Measurements from ENCODE around the gene ASAH2. TPM values are rescaled to one million over a fixed set of nuclear protein-coding genes. Genes with fewer than 3 reads are reported as not detected.
"Not testable (repeated sequence)": the region's sequence is repeated elsewhere in the genome, so short reads cannot be mapped to it uniquely, and the experiment has no call there.

ASAH2 gene
- polyA plus RNA-seq, 1 donor, result 1.8 TPM

DNA sequence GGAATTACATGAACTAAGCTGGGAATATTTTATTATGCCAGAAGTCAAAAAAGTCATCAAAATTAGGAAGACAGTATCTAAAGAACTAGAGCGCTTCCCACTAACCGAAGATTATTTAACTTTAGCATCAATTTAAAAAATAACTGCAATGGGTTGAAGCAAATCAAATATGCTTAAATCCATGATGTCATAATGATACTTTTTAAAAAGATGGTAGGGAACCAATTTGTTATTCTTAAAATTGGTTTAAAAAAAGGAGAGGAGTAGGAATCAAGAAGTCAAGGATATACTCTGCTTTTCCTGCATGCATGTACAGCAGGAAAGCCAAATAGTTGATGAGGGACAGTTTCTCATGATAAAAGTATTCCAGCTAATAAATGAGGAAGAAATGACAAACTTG, 3.2 kb upstream of the ASAH2 start:
- no peak for DNase-seq (ENCODE audit: low read depth)

DNA sequence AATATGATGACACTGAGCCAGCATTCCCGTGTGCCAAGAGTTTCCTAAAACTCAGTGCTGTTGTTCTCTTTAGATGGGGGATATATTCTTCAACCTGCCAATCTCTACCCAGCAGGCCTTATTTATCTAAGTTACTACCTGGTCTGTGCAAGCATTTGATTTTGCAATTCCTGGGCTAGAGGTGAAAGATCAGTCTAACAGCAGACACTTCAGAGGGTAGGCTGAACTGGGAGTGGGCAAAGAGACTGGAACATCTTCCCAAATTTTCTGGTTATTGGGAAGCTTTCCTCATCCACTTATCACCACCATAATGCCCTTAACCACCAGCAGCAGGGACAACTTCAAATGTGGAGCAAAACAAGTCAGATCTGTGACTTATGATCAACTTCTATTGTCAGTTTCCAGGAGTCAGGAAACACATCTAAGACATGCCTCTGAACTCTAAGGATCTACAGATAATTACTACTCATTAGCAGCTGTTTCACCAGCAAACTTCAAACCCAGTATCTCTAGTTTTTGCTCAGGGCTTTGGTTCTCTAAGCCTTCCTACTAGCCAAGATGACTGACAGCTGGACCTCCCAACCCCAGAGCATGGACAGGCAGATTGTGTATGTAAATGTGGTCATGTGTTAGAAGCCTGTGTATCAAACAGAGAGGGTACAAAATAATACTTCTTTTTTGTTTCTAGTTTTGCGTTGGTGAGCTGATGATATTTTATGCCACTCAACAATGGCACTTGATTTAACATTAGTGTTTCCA, 1.0 kb downstream of the ASAH2 start:
- DNase-seq (ENCODE audit: low read depth), result no peak

DNA sequence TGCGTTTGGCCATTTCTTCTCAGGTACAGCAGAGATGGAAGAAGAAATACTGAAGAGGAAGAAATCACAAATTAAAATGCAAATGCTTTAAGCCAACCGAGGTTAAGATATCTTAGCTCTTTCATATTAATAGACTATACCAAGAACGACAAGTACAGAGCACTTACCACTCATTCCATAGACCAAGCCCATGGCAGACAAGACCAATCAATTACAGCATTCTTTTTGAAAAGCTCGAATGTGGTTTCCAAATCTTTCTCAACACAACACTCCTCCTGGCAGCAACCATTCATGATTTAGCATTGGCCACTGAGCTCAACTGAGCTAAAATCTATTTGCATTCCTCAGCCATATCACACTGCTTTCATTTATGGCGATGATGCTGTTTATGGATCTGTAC, 2.7 kb downstream of the ASAH2 start:
- no peak for DNase-seq (ENCODE audit: low read depth)

DNA sequence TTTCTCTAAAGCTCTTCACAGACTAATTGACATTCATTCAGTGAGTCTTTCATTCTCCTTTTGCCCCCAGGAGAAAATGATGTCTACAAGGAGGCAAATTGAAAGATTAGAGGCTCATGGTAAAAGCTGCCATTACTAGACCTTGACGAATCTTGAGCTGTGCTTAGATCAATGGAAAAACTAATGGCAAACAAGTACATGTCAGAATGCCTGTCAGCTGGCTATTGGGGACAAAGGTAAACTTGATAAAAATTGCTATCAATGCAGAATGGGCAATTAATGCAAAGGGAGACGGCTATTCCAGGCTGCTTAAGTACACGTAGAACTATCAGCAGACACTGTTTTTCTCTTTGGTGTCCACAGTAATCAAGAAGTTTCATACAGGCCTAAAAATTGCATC, 3.3 kb downstream of the ASAH2 start:
- DNase-seq (ENCODE audit: low read depth), result no peak

DNA sequence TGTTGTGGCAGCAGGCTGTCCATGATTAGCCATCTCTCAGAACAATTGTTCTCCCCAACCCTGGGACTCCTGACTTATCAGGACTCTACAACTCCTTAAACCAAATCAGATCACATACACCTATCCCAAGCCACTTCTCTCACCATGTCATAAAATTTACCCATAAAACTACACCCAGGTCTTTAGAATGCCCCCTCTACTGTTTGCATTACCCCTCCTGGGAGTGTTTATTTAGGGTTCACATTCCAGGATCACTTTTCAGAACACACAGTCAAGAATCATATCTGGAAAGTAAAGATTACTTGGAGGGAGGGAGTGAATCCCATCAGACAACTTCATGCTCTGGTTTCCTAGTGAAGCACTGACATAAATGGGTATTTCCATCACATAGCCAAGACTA, 7.1 kb downstream of the ASAH2 start:
- DNase-seq (ENCODE audit: low read depth), result no peak

DNA sequence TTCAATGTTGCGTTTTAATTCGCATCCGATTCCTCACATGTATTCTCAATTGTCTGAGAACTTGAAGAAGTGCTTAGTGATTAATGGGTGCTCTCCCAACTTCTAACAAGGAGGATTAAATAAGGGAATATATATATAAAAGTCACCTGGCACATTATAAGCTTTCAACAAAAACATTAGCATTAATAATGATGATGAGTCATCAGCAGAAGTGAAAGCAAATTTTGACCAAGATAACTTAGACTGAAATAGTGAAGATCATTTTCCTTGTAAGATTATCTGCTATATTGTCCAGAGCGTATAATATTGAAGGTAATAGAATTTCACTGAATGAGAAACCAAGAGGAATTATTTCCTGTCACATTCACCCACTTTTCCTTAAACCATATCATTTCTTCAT, 8.5 kb downstream of the ASAH2 start:
- no peak for DNase-seq (ENCODE audit: low read depth)

DNA sequence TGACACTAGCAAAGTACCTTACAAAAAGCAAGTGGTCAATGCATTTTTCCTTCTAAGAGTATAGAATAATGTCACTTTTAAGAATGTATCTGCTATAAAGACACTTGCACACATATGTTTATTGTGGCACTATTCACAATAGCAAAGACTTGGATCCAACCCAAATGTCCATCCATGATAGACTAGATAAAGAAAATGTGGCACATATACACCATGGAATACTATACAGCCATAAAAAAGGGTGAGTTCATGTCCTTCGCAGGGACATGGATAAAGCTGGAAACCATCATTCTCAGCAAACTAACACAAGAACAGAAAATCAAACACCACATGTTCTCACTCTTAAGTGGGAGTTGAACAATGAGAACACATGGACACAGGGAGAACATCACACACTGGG, 9.8 kb downstream of the ASAH2 start:
- DNase-seq (ENCODE audit: low read depth), result not testable (repeated sequence)

DNA sequence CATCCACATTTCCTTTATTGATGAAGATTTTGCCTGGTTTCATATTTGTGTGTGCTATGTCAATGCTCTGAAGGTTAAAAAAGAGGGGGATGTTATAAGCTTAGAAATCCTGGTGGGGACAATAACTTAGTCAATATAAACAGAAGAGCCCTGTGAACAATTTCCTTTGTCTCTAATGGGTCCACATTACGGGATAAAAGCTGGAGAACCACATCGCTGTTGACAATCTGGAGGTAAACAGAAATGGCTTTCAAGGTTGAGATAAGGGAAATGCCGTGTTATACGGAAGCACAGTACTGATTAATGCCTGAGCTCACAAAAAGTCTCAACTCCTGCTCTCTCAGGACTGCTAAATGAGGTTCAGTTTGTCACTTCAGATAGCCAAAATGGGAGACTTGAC, 16.8 kb downstream of the ASAH2 start:
- no peak for DNase-seq (ENCODE audit: low read depth)

DNA sequence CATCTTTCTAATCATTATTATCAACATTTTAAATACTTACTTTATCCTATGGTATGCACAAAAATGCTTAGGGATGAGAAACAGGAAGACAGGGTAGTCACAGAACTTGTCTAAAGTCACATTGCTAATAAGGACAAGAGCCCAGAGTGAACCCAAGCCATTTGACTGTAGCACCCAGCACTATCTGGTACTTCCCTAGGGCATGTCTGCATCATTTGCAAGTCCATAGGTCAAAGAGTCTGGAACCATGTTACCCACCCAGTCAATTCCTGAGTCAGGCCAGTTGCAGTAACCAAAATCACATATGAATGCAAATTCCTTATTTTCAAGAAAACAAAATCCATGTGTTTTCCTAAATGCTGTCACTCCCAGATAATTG, 19.1 kb downstream of the ASAH2 start:
- no peak for DNase-seq (ENCODE audit: low read depth)

DNA sequence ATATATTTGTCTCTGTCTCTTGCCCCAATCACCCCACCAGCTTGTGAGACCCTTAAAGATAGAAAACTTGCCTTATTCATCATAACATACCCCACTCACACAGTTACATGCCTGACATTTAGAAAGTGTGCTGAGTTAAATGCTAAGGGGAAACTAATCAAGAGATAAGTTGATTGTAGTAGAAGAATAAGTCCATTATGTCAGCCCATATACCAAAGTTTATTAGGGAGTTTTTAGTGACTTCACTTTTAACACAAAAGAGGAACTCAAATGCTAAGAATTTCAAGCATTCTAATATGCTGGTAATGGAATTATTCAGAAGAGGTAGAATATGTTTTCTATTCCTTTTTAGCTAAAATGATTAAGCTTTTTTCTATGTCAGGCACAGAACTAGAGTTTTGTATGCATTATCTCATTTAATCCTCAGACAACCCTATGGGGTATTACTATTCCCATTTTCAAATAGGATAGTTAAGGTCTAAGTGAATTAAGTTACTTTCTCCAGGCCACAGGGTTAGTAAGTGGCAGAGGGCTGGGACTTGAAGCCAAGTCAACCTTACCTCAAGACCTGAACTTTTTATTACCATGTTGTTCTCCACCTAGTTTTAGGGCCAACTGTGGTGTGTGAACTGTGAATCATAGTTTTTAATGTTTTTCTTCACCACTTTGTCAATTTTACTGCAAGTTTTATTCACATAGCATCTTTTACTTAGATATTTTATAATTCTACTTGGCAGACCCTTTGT, 19.6 kb downstream of the ASAH2 start:
- no peak for DNase-seq (ENCODE audit: low read depth)

DNA sequence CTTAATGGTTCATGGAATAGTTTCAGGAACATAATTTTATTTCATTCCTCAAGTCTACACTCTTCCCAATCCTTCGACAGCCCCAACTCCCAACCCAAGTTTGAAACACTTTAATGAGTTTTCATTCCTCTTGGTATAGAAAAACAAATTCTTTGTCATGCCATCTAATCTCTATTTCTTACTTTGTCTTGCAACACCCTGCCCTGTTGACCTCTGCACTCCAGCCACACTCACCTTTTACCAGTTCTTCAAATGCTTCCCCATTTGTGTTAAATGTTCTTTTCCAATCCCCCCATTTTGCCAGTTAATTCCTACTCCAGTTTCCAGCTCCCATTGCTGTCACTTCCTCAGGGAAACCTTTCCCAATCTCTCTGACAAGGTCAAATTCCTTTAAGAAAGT, 21.9 kb downstream of the ASAH2 start:
- no peak for DNase-seq (ENCODE audit: low read depth)

DNA sequence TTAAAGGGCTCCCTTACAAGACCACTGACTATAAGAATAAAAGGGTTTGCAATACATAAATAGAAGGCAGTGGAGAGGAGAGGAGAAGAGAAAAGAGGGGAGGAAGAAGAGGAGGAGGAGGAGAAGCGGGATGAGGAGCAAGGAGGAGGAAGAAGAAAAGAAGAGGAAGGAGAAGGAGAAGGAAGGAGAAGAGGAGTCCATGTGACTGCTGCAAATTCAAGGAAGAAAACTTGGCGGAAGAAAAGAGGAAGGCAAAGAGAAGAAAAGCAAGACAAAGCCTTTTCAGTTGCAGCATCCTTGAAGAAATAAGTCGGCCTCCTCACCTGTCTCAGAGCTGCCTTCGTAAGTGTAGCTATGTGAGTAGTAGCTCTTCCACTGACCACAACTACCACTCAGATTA, 22.6 kb downstream of the ASAH2 start:
- no peak for DNase-seq (ENCODE audit: low read depth)

DNA sequence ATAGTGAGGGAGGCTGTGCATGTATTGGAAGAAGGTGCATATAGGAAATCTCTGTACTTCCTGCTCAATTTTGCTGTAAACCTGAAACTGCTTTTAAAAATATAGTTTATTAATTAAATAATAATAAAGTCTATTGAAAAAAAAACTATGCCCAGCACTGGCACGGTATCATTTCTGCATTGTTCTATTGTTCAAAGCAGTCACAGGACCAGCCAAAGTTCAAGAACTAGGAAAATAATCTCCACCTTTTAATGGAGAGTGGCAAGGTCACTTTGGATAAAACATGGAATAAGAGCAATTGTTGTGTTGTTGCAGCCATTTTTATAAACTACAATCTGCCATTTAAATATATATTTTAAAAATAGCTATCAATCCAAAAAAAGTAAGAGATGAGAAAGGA, 24.7 kb downstream of the ASAH2 start:
- no peak for DNase-seq (ENCODE audit: low read depth)

DNA sequence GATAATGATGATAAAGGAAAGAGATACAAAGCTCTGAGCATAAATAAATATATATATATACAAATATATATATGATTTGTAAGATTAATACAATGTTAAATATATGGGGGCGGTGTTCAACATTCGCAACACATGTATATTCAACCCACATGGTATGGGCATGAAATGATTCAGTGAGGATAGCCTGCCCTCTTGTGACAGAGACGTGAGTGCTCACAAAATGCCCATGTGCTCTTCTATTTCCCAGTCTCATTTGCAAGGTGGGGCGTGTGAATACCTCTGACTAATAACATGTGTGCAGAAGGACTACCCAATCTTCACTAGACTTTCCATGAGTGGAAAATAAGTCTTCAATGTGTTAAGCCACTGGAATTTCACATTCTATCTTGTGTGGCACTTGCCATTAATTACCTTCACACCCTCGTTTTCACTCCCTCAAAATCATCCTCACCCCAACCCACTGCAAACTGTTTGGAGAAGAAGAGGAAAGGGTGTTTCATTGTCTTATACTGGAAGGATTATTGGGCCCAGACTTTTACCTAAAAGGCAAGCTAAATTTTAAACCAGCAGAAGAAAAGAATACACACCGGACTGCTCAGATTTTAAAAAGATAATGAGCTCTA, 26.9 kb downstream of the ASAH2 start:
- DNase-seq (ENCODE audit: low read depth), result no peak

DNA sequence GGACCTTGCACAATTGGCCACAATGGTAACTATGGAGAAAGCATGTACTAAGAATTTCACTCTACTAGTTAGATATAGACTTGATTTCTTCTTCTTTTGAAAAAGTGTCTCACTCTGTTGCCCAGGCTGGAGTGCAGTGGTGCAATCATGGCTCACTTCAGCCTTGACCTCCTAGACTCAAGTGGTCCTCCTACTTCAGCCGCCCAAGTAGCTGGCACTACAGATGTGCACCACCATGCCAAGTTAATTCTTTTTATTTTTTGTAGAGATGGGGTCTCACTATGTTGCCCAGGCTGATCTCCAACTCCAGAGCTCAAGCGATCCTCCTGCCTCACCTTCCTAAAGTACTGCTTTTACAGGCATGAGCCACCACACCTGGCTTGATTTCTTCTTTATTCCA, 29.1 kb downstream of the ASAH2 start:
- no peak for DNase-seq (ENCODE audit: low read depth)

DNA sequence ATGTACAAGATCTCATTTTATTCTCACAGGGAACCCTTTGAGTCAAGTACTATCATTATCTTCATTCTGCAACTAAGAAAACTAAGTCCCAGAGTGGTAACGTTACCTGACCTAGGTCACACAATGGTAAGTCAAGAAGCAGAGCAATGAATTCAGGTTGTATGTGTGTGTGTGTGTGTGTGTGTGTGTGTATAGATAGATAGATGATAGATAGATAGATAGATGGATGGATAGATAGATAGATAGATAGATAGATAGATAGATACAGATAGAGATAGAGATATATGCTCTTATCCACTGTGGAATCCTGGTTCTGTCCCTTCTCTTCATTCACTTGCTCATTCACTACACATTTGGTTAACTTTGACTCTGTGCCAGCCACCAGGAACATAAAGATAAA, 29.8 kb downstream of the ASAH2 start:
- no peak for DNase-seq (ENCODE audit: low read depth)

DNA sequence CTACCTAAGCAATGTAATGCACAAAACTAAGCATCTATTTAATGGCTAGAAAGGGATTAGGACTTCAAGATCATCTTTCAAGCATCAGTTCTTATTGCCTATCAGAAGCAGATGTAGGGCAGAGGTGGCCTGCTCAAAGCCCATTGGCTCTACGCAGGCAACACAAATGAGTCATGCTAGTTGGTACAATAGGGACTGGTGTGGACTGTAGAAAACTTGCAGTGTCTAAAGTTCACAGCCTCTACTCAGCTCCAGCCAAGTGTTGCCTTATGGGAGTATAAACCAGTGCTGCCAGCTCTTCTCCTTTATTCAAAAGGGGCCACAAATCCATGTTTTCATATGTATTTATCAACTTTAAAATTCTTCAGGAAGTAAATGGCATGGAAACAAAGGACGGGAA, 31.7 kb downstream of the ASAH2 start:
- no peak for DNase-seq (ENCODE audit: low read depth)

DNA sequence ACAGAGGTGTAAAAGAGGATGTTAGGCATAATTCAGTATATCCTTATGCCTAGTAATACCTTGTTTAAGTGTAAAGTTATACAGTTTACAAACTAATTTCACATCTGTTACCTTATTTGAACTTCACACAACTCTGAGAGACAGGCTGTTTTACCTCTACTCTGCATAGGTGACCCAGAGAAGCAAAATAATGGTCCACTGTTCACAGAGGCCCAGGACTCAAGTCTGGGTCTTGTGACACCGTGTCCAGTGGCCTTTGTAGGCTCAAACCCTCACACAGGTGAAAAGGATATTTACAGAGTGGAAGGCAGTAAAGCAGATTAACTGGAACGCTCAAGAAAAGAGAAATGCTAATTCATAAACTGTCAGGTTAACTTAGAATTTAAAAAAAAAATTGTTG, 32.1 kb downstream of the ASAH2 start:
- DNase-seq (ENCODE audit: low read depth), result no peak

DNA sequence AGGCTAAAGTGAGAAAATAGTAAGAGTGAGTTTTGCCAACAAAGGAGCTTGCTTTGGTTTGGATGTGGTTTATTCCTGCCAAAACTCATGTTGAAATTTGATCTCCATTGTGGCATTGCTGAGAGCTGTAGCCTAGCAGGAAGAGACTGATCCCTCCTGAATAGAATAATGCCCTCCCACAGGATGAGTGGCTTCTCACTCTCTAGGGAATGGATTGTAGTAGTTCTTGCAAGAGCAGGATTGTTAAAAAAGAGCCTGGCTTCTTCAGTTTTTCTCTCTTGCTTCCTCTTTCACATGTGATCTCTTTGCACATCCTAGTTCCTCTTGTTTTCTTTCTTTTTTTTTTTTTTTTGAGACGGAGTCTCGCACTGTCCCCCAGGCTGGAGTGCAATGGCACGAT, 34.4 kb downstream of the ASAH2 start:
- DNase-seq (ENCODE audit: low read depth), result no peak

DNA sequence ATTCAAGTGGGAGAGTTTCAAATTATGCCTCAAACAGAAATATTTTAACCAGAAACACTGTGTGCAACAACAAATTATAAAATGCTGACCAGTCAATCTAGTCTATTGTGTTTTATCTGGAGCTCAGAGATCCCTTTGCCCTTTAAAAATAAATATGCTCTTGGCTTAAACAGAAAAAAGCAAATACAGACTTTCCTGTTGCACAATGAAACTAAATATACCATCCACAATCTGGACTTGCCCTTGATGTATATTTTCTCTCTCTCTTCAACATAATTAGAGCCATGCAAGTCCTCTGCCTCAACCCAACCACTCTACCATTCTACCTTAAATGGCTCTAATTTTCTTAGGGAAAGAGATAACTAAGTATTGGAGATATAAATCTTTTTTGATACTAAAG, 34.9 kb downstream of the ASAH2 start:
- no peak for DNase-seq (ENCODE audit: low read depth)

DNA sequence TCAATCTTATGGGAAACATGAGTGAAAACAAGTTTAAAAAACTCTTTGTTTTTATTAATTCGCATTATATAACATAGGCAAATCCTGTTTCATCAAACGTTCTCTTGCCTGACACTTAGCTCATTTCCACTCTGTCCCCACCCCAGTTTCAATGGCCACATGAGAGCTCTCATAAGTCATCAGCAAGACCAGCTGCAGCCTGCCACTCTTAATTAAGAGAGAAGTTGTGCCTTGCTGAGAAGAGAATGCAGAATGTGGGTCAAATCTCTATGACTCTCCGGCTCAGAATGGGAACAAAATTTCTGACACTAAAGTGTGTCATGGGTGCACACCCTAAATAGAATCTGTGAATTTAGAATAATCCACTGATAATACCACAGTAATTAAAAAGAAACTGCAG, 39.6 kb downstream of the ASAH2 start:
- DNase-seq (ENCODE audit: low read depth), result no peak

DNA sequence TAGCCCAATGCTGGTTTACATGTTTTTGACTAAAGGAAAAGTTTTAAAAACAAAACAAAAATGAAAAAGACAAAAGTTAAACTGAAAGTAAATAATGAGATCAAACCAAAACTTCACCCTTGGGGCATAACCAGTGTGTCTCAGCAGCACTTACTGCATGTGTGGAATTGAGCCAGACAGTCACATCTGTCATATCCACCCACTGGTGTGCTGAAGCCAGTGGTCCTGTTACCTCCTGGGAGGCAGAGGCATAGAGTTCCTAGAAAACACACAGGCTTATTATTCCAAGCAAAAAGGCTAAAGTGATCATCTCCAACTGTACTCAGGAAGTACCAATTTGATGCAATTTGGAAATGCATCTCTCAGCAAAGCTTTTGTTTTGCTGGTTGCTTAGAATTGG, 40.4 kb downstream of the ASAH2 start:
- DNase-seq (ENCODE audit: low read depth), result no peak

Measured in forelimb muscle (tissue), 1 donor.